Measurements from ENCODE around the gene UPF1.

Gene UPF1

GRCh38 chr19:18834644-18834984, 2.9 kb downstream of the UPF1 start:
- no peak for DNase-seq (ENCODE audit: low spot score)
- FAIRE-seq = no peak

- DNase-seq (ENCODE audit: low spot score) (no peak), FAIRE-seq (no peak)
These were observed 7.9 kb downstream of the UPF1 start for GRCh38 chr19:18839465-18840287.

DNA sequence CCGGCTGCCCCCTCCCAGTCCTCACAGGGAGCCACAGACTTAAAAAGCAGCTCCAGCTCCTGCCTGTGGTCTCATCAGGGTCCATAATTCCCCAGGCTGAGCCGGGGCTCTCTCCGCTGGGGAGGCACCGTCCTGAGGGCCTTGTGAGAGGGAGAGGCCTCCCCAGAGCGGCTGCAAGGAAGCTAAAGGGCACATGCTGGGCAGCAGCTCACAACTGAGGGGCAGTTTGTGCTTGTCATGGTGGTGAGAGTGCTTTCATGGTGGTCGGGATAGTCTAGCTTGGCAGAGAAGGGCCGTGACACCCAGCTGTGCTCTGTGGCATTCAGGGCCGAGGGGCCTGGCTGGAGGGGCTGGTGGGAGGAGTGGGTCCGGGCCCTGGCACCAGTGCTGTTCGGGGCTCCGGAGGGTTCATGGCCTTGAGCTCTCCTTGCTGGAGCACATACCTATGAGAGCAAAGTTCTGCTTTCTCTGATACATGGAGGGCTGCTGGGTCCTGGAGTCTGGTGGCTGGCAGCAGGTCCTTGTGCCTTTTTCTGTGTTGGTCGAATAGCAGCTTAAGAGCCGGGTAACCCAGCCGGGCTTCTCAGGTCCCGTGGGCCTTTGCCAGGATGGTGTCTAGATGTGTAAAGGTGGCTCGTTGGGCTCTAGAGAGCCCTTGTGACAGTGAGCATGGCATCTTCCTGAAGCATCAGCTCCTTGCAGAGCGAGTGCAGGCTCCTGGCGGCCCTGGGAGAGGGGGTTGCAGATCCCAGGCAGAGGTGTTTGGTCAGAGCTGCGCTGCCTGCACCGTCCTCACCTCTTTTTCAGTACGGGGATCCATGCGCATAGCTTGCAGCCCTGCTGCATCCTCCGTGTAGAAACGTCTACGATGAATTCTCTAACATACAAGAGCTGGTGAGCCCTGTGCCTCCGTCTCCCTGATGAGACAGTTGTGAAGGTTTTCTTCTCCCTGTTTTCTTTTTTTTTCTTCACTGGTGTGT, 8.8 kb downstream of the UPF1 start:
- DNase-seq (ENCODE audit: low spot score) = no peak
- FAIRE-seq = no peak

- DNase-seq (ENCODE audit: low spot score) (no peak), FAIRE-seq (no peak)
These were observed 9.6 kb downstream of the UPF1 start for GRCh38 chr19:18841400-18841799.

DNA sequence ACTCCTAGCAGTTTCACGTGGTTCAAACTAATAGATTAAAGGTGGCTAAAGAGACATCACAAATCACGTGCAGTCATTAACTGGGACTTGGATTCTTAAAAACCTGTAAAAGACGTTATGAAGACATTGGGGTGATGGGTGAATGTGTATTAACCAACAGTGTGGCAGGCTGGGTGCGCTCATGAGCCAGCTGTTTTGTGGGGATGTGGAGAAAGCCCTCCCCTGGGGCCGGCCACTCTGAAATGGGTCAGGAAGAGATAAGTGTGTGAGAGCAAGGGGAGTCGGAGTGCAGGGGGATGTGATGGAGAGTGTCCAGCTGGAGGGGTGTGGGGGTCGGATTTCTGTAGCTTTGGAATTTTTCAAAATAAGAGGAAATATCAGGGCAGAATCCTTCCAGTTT, 10.4 kb downstream of the UPF1 start:
- DNase-seq (ENCODE audit: low spot score) (no peak), FAIRE-seq (no peak)

DNA sequence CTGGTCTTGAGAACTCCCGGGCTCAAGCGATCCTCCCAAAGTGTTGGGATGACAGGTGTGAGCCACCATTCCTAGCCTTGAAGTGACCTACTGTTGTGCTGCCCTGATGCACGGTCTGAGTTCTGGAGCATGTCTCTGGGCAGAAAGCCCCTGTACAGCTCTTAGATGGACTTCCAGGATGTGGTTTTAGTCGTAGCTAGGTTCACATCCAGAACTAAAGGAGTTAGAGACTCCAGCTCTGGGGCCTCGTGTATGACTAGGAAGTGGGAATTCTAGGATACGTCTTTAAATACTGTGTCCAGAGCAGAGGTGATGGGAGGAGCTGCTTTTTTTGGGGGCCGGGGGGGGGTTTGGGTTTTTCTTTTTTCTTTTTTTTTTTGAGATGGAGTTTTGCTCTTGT, 12.2 kb downstream of the UPF1 start:
- no peak for FAIRE-seq
- no peak for DNase-seq (ENCODE audit: low spot score)

- FAIRE-seq (no peak), DNase-seq (ENCODE audit: low spot score) (no peak)
These were observed 13.1 kb downstream of the UPF1 start for GRCh38 chr19:18844806-18845329.

GRCh38 chr19:18845961-18846360, 14.2 kb downstream of the UPF1 start:
- FAIRE-seq (no peak), DNase-seq (ENCODE audit: low spot score) (no peak)

DNA sequence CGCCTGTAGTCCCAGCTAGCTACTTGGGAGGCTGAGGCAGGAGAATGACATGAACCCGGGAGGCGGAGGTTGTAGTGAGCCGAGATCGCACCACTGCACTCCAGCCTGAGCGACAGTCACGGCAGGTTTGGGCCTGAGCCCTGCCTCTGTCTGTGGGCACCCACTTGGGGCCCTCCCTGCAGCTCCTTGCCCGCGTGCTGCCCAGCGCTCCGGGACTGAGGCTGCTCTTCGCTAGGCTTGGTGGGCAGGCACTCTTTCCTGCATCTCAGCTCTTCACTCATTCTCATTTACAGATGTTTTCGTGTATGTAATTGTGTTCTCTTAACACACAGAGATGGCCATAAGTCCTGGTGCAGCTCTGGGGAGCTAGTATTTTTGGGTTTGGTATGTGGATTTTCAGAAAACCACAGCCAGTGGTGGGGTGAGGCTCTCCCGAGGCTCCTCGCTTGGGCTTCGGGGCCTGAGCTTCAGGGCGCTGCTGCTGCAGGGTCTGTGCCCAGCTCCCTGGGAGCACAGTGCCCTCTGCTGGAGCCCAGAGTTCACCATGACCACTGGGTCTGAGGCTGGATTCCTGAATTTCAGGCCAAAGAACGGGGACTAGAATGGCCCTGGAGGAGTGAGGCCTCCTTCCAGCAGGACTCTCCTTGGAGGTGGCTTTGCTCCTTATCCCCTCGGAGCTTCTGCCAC, 15.2 kb downstream of the UPF1 start:
- no peak for FAIRE-seq
- DNase-seq (ENCODE audit: low spot score) = peak; percentile 66

- no peak for DNase-seq (ENCODE audit: low spot score)
- no peak for FAIRE-seq
These were observed 16.0 kb downstream of the UPF1 start for GRCh38 chr19:18847549-18848463.

DNA sequence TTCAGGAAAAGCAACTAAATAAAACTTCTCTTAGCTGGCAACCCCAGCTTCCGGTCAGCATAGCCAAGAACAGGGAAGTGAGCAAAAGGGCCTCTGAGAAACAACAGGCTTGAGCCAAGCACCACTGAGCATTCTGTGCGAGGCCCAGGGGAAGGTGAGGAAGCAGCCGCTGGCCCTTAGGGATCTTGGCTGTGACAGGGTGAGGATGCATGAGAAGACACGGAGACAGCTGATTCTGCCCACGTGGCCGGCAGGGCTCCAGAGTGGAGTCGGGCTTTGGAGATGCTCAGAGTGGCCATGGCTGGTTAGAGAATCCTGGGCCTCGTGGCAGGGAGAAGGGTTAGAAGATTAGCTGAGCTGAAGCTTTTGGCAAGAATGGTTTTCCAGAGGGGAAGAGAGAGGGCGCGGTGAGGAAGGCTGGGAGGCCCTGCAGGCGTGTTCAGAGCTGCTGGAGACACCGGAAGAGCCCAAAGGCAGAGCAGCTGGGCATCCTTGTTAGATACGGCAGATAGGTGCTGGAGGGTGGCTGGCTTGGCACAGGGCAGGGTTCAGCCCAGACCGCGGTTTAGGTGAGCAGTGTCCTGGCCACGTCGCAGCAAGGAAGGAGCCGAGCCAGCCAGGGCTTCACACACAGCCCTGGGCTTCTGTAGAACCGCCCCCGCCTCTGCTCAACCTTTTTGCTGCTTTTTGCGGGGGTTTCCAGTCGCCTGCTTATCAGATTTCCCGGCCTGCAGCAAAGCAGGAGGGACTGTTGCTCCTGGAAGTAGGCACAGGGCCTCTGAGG, 17.3 kb downstream of the UPF1 start:
- FAIRE-seq (no peak), DNase-seq (ENCODE audit: low spot score) (no peak)

GRCh38 chr19:18849838-18850400, 18.2 kb downstream of the UPF1 start:
- DNase-seq (ENCODE audit: low spot score) = no peak
- FAIRE-seq = no peak

- FAIRE-seq (no peak), DNase-seq (ENCODE audit: low spot score) (no peak)
These were observed 19.0 kb downstream of the UPF1 start for GRCh38 chr19:18850471-18851375.

DNA sequence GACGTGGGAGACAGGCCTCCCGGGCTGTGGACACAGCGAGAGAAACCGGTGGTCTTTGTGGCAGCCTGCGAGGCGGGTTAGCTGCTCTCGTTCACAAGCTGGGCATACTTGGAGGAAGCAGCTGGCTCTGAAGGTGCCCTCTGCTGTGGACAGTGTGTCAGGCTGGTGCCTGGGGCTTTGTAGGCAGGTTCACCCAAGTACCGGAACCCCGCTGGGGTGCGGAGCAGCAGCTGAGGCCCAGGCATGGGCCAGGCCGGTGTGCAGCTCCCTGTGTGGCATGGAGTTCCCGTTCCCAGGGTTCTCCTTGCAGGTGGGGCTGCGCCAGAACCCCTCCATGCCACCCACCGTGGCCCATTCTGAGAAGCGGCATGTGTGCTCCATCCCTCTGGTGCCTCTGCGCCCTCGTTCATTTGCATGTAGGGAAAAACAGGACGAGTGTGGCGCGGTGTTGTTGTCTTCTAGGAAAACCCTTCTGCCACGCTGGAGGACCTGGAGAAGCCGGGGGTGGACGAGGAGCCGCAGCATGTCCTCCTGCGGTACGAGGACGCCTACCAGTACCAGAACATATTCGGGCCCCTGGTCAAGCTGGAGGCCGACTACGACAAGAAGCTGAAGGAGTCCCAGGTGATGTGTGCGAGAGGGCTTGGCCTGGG, 20.0 kb downstream of the UPF1 start:
- DNase-seq (ENCODE audit: low spot score) (no peak), FAIRE-seq (no peak)

GRCh38 chr19:18852648-18853047, 20.9 kb downstream of the UPF1 start:
- FAIRE-seq (no peak), DNase-seq (ENCODE audit: low spot score) (no peak)

- no peak for DNase-seq (ENCODE audit: low spot score)
These were observed 22.1 kb downstream of the UPF1 start for GRCh38 chr19:18853755-18854427.

GRCh38 chr19:18854982-18855381, 23.2 kb downstream of the UPF1 start:
- DNase-seq (ENCODE audit: low spot score) (no peak), FAIRE-seq (no peak)

More at GRCh38 chr19:18853755-18854427, 22.1 kb downstream of the UPF1 start:
- FAIRE-seq = no peak
